Nephron (organoid): ENCODE data around the gene IFNK.

Experiments
- H3K27ac Mint-ChIP-seq, 3 experiments: 2 replicates each; pipeline ENCODE4 v1.8.0; 2020; ENCODE audit warnings: mixed read lengths in 3 of 3, mild to moderate bottlenecking in 2 of 3, moderate library complexity in 1 of 3
- H3K27me3 Mint-ChIP-seq: 2 replicates; pipeline ENCODE4 v1.8.0; 2021; ENCODE audit warnings: low read depth, mild to moderate bottlenecking, moderate library complexity, mixed read lengths
- H3K36me3 Mint-ChIP-seq: 2 replicates; pipeline ENCODE4 v1.8.0; 2020; ENCODE audit warnings: low read depth, mixed read lengths
- H3K4me1 Mint-ChIP-seq: 2 replicates; pipeline ENCODE4 v1.8.0; 2020; ENCODE audit warnings: mixed read lengths
- H3K4me3 Mint-ChIP-seq, 3 experiments: 2 replicates each; pipeline ENCODE4 v1.8.0; 2020; ENCODE audit warnings: mild to moderate bottlenecking in 3 of 3, mixed read lengths in 3 of 3, moderate library complexity in 2 of 3
- H3K9me3 Mint-ChIP-seq: 2 replicates; pipeline ENCODE4 v1.8.0; 2020; ENCODE audit warnings: mixed read lengths
- CTCF ChIP-seq, 3 experiments: fragments of 200-600 bp; sonication (generic); IDR thresholded peaks; one replicate each; pipeline ENCODE4 v1.5.0; 2021; ENCODE audit warnings: antibody characterized with exemption in 3 of 3; ENCODE audit not compliant: unreplicated experiment in 3 of 3

Gene IFNK

GRCh38 chr9:27503623-27504022 is 20.5 kb upstream of the IFNK start:
- Mint-ChIP-seq H3K4me3 (no peak overlapping the region), H3K27me3 (no peaks in the 10 kb centered on the region), H3K4me1 (no peaks in the 10 kb centered on the region), H3K9me3 (peaks cover 4% of the 10 kb centered on the region), H3K36me3 (peaks cover 41% of the 10 kb centered on the region), H3K27ac (peak overlapping the region in 2 of 3 experiments; percentile 30 to 57)
- no peak for TF ChIP-seq CTCF (IDR thresholded peaks at IDR 0.05; ENCODE audit: unreplicated experiment in 3 of 3)

GRCh38 chr9:27504259-27504658 is 19.8 kb upstream of the IFNK start:
- no peaks in the 10 kb centered on the region for H3K4me1 Mint-ChIP-seq
- H3K27me3 Mint-ChIP-seq = no peaks in the 10 kb centered on the region
- no peak overlapping the region for H3K4me3 Mint-ChIP-seq
- TF ChIP-seq CTCF (IDR thresholded peaks at IDR 0.05; ENCODE audit: unreplicated experiment in 3 of 3) = no peak
- H3K36me3 Mint-ChIP-seq = peaks cover 46% of the 10 kb centered on the region
- no peak overlapping the region for H3K27ac Mint-ChIP-seq
- peaks cover 4% of the 10 kb centered on the region for H3K9me3 Mint-ChIP-seq

GRCh38 chr9:27505744-27506161 is 18.3 kb upstream of the IFNK start:
- TF ChIP-seq CTCF (IDR thresholded peaks at IDR 0.05; ENCODE audit: unreplicated experiment in 3 of 3) = no peak
- Mint-ChIP-seq H3K9me3 (peaks cover 4% of the 10 kb centered on the region), H3K4me3 (no peak overlapping the region), H3K27me3 (no peaks in the 10 kb centered on the region), H3K27ac (no peak overlapping the region), H3K36me3 (peaks cover 52% of the 10 kb centered on the region), H3K4me1 (no peaks in the 10 kb centered on the region)

- Mint-ChIP-seq H3K27ac (no peak overlapping the region), H3K36me3 (peaks cover 49% of the 10 kb centered on the region), H3K4me1 (no peaks in the 10 kb centered on the region), H3K27me3 (no peaks in the 10 kb centered on the region), H3K9me3 (no peaks in the 10 kb centered on the region), H3K4me3 (no peak overlapping the region)
- no peak for TF ChIP-seq CTCF (IDR thresholded peaks at IDR 0.05; ENCODE audit: unreplicated experiment in 3 of 3)
Measured at GRCh38 chr9:27506981-27507380, 17.1 kb upstream of the IFNK start.

- Mint-ChIP-seq H3K9me3 (no peaks in the 10 kb centered on the region), H3K27me3 (no peaks in the 10 kb centered on the region), H3K4me1 (peaks cover 10% of the 10 kb centered on the region), H3K4me3 (no peak overlapping the region), H3K27ac (no peak overlapping the region), H3K36me3 (peaks cover 32% of the 10 kb centered on the region)
- TF ChIP-seq CTCF (IDR thresholded peaks at IDR 0.05; ENCODE audit: unreplicated experiment in 3 of 3) = no peak
Measured at GRCh38 chr9:27510780-27511179, 13.3 kb upstream of the IFNK start.

- peaks cover 26% of the 10 kb centered on the region for H3K36me3 Mint-ChIP-seq
- H3K27ac Mint-ChIP-seq = no peak overlapping the region
- H3K27me3 Mint-ChIP-seq = no peaks in the 10 kb centered on the region
- peaks cover 10% of the 10 kb centered on the region for H3K4me1 Mint-ChIP-seq
- no peaks in the 10 kb centered on the region for H3K9me3 Mint-ChIP-seq
- TF ChIP-seq CTCF (IDR thresholded peaks at IDR 0.05; ENCODE audit: unreplicated experiment in 3 of 3) = no peak
- H3K4me3 Mint-ChIP-seq = no peak overlapping the region
Measured at GRCh38 chr9:27511771-27512170, 12.3 kb upstream of the IFNK start.
